ENCODE data around the gene ATP1B3. TPM values are rescaled to one million over a fixed set of nuclear protein-coding genes. Genes with fewer than 3 reads are reported as not detected.
A peak's percentile ranks its signal among the peaks of the same experiment; 100 is the strongest.
"Not testable (repeated sequence)": the region's sequence is repeated elsewhere in the genome, so short reads cannot be mapped to it uniquely, and the experiment has no call there.

The ATP1B3 gene
- total RNA-seq, 2 donors from 2014 or later, result 182 to 194 TPM

GRCh38 chr3:141915766-141916165 lies 39.3 kb downstream of the ATP1B3 start:
- Histone ChIP-seq H3K4me3 (ENCODE audit: low read length) (no peak overlapping the region), H3K27me3 (ENCODE audit: control insufficient read depth, insufficient read depth, low read length, poor library complexity, severe bottlenecking) (no peaks in the 10 kb centered on the region), H3K4me1 (ENCODE audit: control insufficient read depth, insufficient read depth, low read length) (no peaks in the 10 kb centered on the region), H3K9me3 (ENCODE audit: control insufficient read depth, low read length) (peaks cover 21% of the 10 kb centered on the region), H3K36me3 (ENCODE audit: control insufficient read depth, insufficient read depth, low read length) (peaks cover 95% of the 10 kb centered on the region), H3K27ac (ENCODE audit: low read depth, low read length) (no peak overlapping the region), H3K9ac (ENCODE audit: extremely low read depth, low read length, poor library complexity, severe bottlenecking) (no peak overlapping the region)
- peaks cover 81% of the 10 kb centered on the region for H3K36me3 Mint-ChIP-seq (ENCODE audit: low read depth)
- no peak for DNase-seq
- H3K4me3 Mint-ChIP-seq, result no peak overlapping the region
- H3K27me3 Mint-ChIP-seq (ENCODE audit: insufficient read depth), result no peaks in the 10 kb centered on the region
- 100% methylated on average over 1 of the region's 2 CpGs for WGBS, 2 experiments (ENCODE audit: insufficient coverage in 1 of 2, insufficient read length in 1 of 2)
- no peaks in the 10 kb centered on the region for H3K4me1 Mint-ChIP-seq
- peaks cover 9% of the 10 kb centered on the region for H3K9me3 Mint-ChIP-seq
- TF ChIP-seq CTCF (conservative IDR thresholded peaks at IDR 0.05), result no peak
- no peak overlapping the region for H3K27ac Mint-ChIP-seq

- Histone ChIP-seq H3K27me3 (ENCODE audit: control insufficient read depth, insufficient read depth, low read length, poor library complexity, severe bottlenecking) (no peaks in the 10 kb centered on the region), H3K4me3 (ENCODE audit: low read length) (no peak overlapping the region), H3K9ac (ENCODE audit: extremely low read depth, low read length, poor library complexity, severe bottlenecking) (no peak overlapping the region), H3K4me1 (ENCODE audit: control insufficient read depth, insufficient read depth, low read length) (no peaks in the 10 kb centered on the region), H3K9me3 (ENCODE audit: control insufficient read depth, low read length) (peaks cover 9% of the 10 kb centered on the region), H3K36me3 (ENCODE audit: control insufficient read depth, insufficient read depth, low read length) (peaks cover 76% of the 10 kb centered on the region), H3K27ac (ENCODE audit: low read depth, low read length) (peak overlapping the region; percentile 29)
- H3K36me3 Mint-ChIP-seq (ENCODE audit: low read depth), result peaks cover 73% of the 10 kb centered on the region
- no peak for TF ChIP-seq CTCF (conservative IDR thresholded peaks at IDR 0.05)
- no peak overlapping the region for H3K27ac Mint-ChIP-seq
- H3K27me3 Mint-ChIP-seq (ENCODE audit: insufficient read depth), result no peaks in the 10 kb centered on the region
- H3K4me3 Mint-ChIP-seq, result no peak overlapping the region
- no peaks in the 10 kb centered on the region for H3K9me3 Mint-ChIP-seq
- H3K4me1 Mint-ChIP-seq, result no peaks in the 10 kb centered on the region
- DNase-seq, result no peak
- 96% methylated on average over 4 of the region's 4 CpGs; no CpG with 5 or more reads in 1 of the 2 experiments for WGBS, 2 experiments (ENCODE audit: insufficient coverage in 1 of 2, insufficient read length in 1 of 2)
These were observed 44.3 kb downstream of the ATP1B3 start for GRCh38 chr3:141920701-141921100.

GRCh38 chr3:141921316-141921715 lies 44.9 kb downstream of the ATP1B3 start:
- Histone ChIP-seq H3K4me1 (ENCODE audit: control insufficient read depth, insufficient read depth, low read length) (no peaks in the 10 kb centered on the region), H3K27me3 (ENCODE audit: control insufficient read depth, insufficient read depth, low read length, poor library complexity, severe bottlenecking) (no peaks in the 10 kb centered on the region), H3K9me3 (ENCODE audit: control insufficient read depth, low read length) (peaks cover 3% of the 10 kb centered on the region), H3K4me3 (ENCODE audit: low read length) (no peak overlapping the region), H3K36me3 (ENCODE audit: control insufficient read depth, insufficient read depth, low read length) (peaks cover 76% of the 10 kb centered on the region), H3K9ac (ENCODE audit: extremely low read depth, low read length, poor library complexity, severe bottlenecking) (no peak overlapping the region), H3K27ac (ENCODE audit: low read depth, low read length) (no peak overlapping the region)
- no peak for DNase-seq
- WGBS, 2 experiments (ENCODE audit: insufficient coverage in 1 of 2, insufficient read length in 1 of 2), result 99 to 100% methylated on average over 1 to 2 of the region's 2 CpGs
- Mint-ChIP-seq H3K9me3 (no peaks in the 10 kb centered on the region), H3K4me3 (no peak overlapping the region), H3K4me1 (no peaks in the 10 kb centered on the region), H3K27ac (no peak overlapping the region), H3K27me3 (ENCODE audit: insufficient read depth) (no peaks in the 10 kb centered on the region), H3K36me3 (ENCODE audit: low read depth) (peaks cover 72% of the 10 kb centered on the region)
- no peak for TF ChIP-seq CTCF (conservative IDR thresholded peaks at IDR 0.05)

- not testable (repeated sequence) for H3K9me3 ChIP-seq (ENCODE audit: control insufficient read depth, low read length); H3K4me1 ChIP-seq (ENCODE audit: control insufficient read depth, insufficient read depth, low read length); H3K27me3 Mint-ChIP-seq (ENCODE audit: insufficient read depth); H3K4me1 Mint-ChIP-seq; H3K27ac Mint-ChIP-seq; H3K4me3 Mint-ChIP-seq; DNase-seq; H3K9ac ChIP-seq (ENCODE audit: extremely low read depth, low read length, poor library complexity, severe bottlenecking); H3K4me3 ChIP-seq (ENCODE audit: low read length); H3K27me3 ChIP-seq (ENCODE audit: control insufficient read depth, insufficient read depth, low read length, poor library complexity, severe bottlenecking); H3K9me3 Mint-ChIP-seq; H3K27ac ChIP-seq (ENCODE audit: low read depth, low read length)
- 94 to 100% methylated on average over 5 of the region's 5 CpGs for WGBS, 2 experiments (ENCODE audit: insufficient coverage in 1 of 2, insufficient read length in 1 of 2)
- peaks cover 48% of the 10 kb centered on the region for H3K36me3 Mint-ChIP-seq (ENCODE audit: low read depth)
- peaks cover 46% of the 10 kb centered on the region for H3K36me3 ChIP-seq (ENCODE audit: control insufficient read depth, insufficient read depth, low read length)
These were observed 49.2 kb downstream of the ATP1B3 start for GRCh38 chr3:141925677-141926076.

Data from endodermal cell (in vitro differentiated cells).